Right lobe of liver (tissue), 6 donors: ENCODE measurements around the gene SELENOI. TPM values are rescaled to one million over a fixed set of nuclear protein-coding genes. Genes with fewer than 3 reads are reported as not detected.
"Not testable (repeated sequence)": the region's sequence is repeated elsewhere in the genome, so short reads cannot be mapped to it uniquely, and the experiment has no call there.

Source experiments
- ATAC-seq, 4 donors: fragments of 200-7000 bp; cut with Tn5 transposase; one replicate each; pipeline ENCODE4 v1.9.1; 2020; ENCODE audit warnings: mild to moderate bottlenecking in 4 of 4, moderate library complexity in 4 of 4
- DNase-seq, 3 donors: peaks; one replicate each; pipeline ENCODE4 v3.0.0-alpha.2; 2020
- H3K27ac ChIP-seq, 3 donors: fragments of 200-600 bp; one replicate each; pipeline ENCODE4 v1.8.0; 2022
- H3K27me3 ChIP-seq, 2 donors: fragments of 200-600 bp; one replicate each; pipeline ENCODE4 v1.8.0; 2022
- H3K36me3 ChIP-seq, 4 donors: fragments of 200-600 bp; sonication (generic) in 1 of 4; one replicate each; pipeline versions ENCODE4 v1.5.1 to v1.8.0; 2017 to 2022; ENCODE audit warnings: control low read depth in 1 of 4
- H3K4me1 ChIP-seq, 4 donors: fragments of 200-600 bp; sonication (generic) in 1 of 4; one replicate each; pipeline versions ENCODE4 v1.5.1 to v1.8.0; 2017 to 2022; ENCODE audit warnings: control low read depth in 1 of 4
- H3K4me3 ChIP-seq, 3 donors: fragments of 200-600 bp; one replicate each; pipeline ENCODE4 v1.8.0; 2022
- H3K9me3 ChIP-seq, 4 donors: fragments of 200-600 bp; sonication (generic) in 1 of 4; one replicate each; pipeline versions ENCODE4 v1.5.1 to v1.8.0; 2017 to 2022; ENCODE audit warnings: control low read depth in 1 of 4
- CTCF ChIP-seq, 4 donors: fragments of 200-600 bp in 3 of 4; fragments of 450-650 bp in 1 of 4; IDR thresholded peaks; one replicate each; pipeline versions ENCODE4 v1.5.1 to v1.8.0; 2016 to 2022; ENCODE audit warnings: antibody characterized with exemption in 4 of 4, mild to moderate bottlenecking in 2 of 4
- POLR2A ChIP-seq: fragments of 450-650 bp; IDR thresholded peaks from one replicate; pipeline ENCODE4 v1.6.1; 2017; ENCODE audit warnings: antibody characterized with exemption, mild to moderate bottlenecking
- WGBS: methylation state at CpG from one replicate; pipeline ENCODE4 v1.1.6; 2018; ENCODE audit warnings: low coverage, low lambda C conversion rate; ENCODE audit not compliant: insufficient coverage; ENCODE audit errors: missing lambda C conversion rate; 5-methylcytosine and 5-hydroxymethylcytosine counted together
- intact Hi-C, 2 donors: fragments of 100-400 bp; cut with DNase I; formaldehyde crosslinking; loops; one replicate each; pipeline versions ENCODE4 v1.11.2 to v1.14.1; 2022
- total RNA-seq, 6 experiments: library from RNA; depleted of rRNA in 2 of 6; stranded (reverse); fragments of >200 nt in 2 of 6; fragmentation: NEBNext Ultra II Directional in 3 of 6; extraction: Animal tissue kit (Norgen Biotek cat#: 25700) in 3 of 6; gene quantifications; one replicate each; pipeline versions ENCODE4 v1.1.0 to v1.2.4, GENCODE V29; 2016 to 2023
- donor health status: DM: no; HTN: yes; CAD: no.
- donor health status: DM: no; HTN: no; CAD: no.
- donor health status: DM: no; HTN: no; CAD: no.
- donor health status: DM: no; HTN: yes; CAD: no.
- donor health status: DM: no; HTN: yes; CAD: no.

The SELENOI gene
- total RNA-seq, 6 experiments from 2014 or later, result 24.1 to 39.1 (median 33.7) TPM

- no peak for DNase-seq
- no peak for ATAC-seq
- Histone ChIP-seq H3K4me1 (no peaks in the 10 kb centered on the region), H3K27me3 (no peaks in the 10 kb centered on the region), H3K4me3 (no peak overlapping the region), H3K36me3 (no peaks in the 10 kb centered on the region), H3K27ac (no peak overlapping the region), H3K9me3 (no peaks in the 10 kb centered on the region)
- WGBS, result 60% methylated on average over 2 of the region's 4 CpGs
- intact Hi-C loops, result no loop called here
- TF ChIP-seq POLR2A, result no peak
- no peak for TF ChIP-seq CTCF (IDR thresholded peaks at IDR 0.05)
Measured at GRCh38 chr2:26325851-26326250, 20.1 kb upstream of the SELENOI start.

DNA sequence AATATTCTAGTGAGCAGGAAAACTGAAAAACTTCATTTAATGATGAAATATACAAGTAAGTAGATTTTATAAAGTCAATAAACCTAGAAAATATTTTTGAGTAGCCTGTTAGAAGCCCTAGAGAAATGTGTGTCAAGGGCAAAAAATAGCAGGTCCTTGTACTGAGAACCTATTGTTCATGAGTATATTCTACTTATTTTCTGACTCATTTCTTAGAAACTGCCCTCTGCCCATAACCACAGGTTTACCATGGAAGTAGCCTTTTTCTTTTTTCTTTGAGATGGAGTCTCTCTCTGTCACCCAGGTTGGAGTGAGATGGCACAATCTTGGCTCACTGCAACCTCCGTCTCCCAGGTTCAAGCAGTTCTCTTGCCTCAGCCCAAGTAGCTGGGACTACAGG lies 19.4 kb upstream of the SELENOI start:
- TF ChIP-seq CTCF (IDR thresholded peaks at IDR 0.05) (no peak), POLR2A (no peak)
- H3K27ac ChIP-seq, result no peak overlapping the region
- no peak overlapping the region for H3K4me3 ChIP-seq
- no peaks in the 10 kb centered on the region for H3K36me3 ChIP-seq
- no peaks in the 10 kb centered on the region for H3K9me3 ChIP-seq
- DNase-seq (no peak), ATAC-seq (no peak)
- WGBS, result 75% methylated on average over 1 of the region's 1 CpG
- intact Hi-C loops, result no loop called here
- no peaks in the 10 kb centered on the region for H3K4me1 ChIP-seq
- H3K27me3 ChIP-seq, result no peaks in the 10 kb centered on the region

- WGBS, result 38% methylated on average over 5 of the region's 5 CpGs
- Histone ChIP-seq H3K4me1 (no peaks in the 10 kb centered on the region), H3K27me3 (no peaks in the 10 kb centered on the region), H3K27ac (no peak overlapping the region), H3K4me3 (no peak overlapping the region), H3K9me3 (no peaks in the 10 kb centered on the region), H3K36me3 (no peaks in the 10 kb centered on the region)
- DNase-seq (no peak), ATAC-seq (no peak)
- no peak for TF ChIP-seq CTCF (IDR thresholded peaks at IDR 0.05)
- no peak for TF ChIP-seq POLR2A
- intact Hi-C loops, result no loop called here
Measured at GRCh38 chr2:26327291-26328272, 18.4 kb upstream of the SELENOI start.

GRCh38 chr2:26329083-26329482 lies 16.9 kb upstream of the SELENOI start:
- H3K36me3 ChIP-seq, H3K27ac ChIP-seq, H3K27me3 ChIP-seq, H3K4me1 ChIP-seq, ATAC-seq, H3K4me3 ChIP-seq, intact Hi-C loops, DNase-seq, H3K9me3 ChIP-seq: not testable (repeated sequence)
- WGBS, result 94% methylated on average over 4 of the region's 4 CpGs

- no peaks in the 10 kb centered on the region for H3K27me3 ChIP-seq
- peak; percentile 84 to 92 (median 88) for TF ChIP-seq CTCF (IDR thresholded peaks at IDR 0.05)
- no peak for TF ChIP-seq POLR2A
- ATAC-seq (peak; percentile 99 to 100 (median 99)), DNase-seq (peak; percentile 87 to 90 (median 87))
- no peak overlapping the region for H3K27ac ChIP-seq
- no peaks in the 10 kb centered on the region for H3K36me3 ChIP-seq
- H3K4me3 ChIP-seq, result no peak overlapping the region
- intact Hi-C loops, result loop anchor here in 1 of 2 donors (10.0 kb wide), 1 partner anchor 95 kb away; no protein-coding TSS in a partner anchor
- WGBS, result 0% methylated on average over 7 of the region's 7 CpGs
- H3K9me3 ChIP-seq, result no peaks in the 10 kb centered on the region
- no peaks in the 10 kb centered on the region for H3K4me1 ChIP-seq
Measured at GRCh38 chr2:26330114-26330549, 15.8 kb upstream of the SELENOI start.
